ENCODE measurements around the gene FBXW2.

DNA sequence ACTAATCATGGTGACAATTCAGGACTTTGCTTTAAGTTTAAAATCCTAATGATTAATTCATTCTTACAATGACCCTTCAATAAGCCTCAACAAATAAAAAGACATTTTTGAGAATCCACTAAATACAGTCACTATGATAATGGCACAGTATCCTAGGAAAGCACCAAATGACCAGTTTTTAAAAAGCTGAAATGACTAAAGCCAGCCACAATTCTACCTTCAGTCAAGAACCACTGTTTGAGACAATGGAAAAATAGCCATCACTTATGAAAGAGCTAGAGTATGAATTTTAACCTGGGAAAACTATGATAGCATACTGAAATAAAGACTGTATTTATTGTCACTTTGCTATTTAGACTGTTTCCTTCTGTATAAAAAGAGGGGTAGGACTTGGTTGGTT, 14.0 kb downstream of the FBXW2 start:
- TF ChIP-seq, protein P1, sequence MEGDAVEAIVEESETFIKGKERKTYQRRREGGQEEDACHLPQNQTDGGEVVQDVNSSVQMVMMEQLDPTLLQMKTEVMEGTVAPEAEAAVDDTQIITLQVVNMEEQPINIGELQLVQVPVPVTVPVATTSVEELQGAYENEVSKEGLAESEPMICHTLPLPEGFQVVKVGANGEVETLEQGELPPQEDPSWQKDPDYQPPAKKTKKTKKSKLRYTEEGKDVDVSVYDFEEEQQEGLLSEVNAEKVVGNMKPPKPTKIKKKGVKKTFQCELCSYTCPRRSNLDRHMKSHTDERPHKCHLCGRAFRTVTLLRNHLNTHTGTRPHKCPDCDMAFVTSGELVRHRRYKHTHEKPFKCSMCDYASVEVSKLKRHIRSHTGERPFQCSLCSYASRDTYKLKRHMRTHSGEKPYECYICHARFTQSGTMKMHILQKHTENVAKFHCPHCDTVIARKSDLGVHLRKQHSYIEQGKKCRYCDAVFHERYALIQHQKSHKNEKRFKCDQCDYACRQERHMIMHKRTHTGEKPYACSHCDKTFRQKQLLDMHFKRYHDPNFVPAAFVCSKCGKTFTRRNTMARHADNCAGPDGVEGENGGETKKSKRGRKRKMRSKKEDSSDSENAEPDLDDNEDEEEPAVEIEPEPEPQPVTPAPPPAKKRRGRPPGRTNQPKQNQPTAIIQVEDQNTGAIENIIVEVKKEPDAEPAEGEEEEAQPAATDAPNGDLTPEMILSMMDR (IDR thresholded peaks at IDR 0.05; ENCODE audit: low read depth, low read length): no peak
- no peak for TF ChIP-seq EZH2phosphoT487 (IDR thresholded peaks at IDR 0.05; ENCODE audit: low read depth)
